GM19438 (cell line): ENCODE results near the gene IL9R.
"Not testable (repeated sequence)": the region's sequence is repeated elsewhere in the genome, so short reads cannot be mapped to it uniquely, and the experiment has no call there.

ENCODE experiments used
- ATAC-seq: cut with Tn5 transposase; IDR thresholded peaks from one replicate; pipeline ENCODE4 v1.9.1; 2021; ENCODE audit warnings: low read depth; ENCODE audit not compliant: unreplicated experiment

The IL9R gene

GRCh38 chrX:155997436-155997835 lies at the start of gene IL9R:
TSS of gene IL9R (plus strand) at chrX:155997696. CDS start at chrX:155997760, 64 bp downstream.
- no peak for ATAC-seq

DNA sequence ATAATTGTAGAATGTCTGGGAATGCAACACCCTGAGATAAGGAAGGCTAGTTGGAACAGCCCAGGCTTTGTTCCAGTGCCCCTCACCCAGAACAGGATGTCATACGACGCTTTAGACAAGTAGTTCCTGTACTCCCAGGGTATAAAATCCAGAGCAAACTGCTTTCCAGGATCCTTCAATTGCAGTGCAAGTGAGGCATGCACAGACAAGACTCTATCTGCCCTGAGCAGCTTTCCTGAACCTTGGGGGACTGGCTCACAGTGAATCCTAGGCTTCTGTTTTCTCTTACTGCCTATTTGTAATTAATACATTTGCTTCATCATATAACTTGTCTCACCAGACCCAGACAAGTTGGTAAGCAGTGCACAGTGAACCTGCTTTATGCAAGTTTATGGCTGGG lies 48.4 kb upstream of the IL9R start:
- ATAC-seq: no peak

DNA sequence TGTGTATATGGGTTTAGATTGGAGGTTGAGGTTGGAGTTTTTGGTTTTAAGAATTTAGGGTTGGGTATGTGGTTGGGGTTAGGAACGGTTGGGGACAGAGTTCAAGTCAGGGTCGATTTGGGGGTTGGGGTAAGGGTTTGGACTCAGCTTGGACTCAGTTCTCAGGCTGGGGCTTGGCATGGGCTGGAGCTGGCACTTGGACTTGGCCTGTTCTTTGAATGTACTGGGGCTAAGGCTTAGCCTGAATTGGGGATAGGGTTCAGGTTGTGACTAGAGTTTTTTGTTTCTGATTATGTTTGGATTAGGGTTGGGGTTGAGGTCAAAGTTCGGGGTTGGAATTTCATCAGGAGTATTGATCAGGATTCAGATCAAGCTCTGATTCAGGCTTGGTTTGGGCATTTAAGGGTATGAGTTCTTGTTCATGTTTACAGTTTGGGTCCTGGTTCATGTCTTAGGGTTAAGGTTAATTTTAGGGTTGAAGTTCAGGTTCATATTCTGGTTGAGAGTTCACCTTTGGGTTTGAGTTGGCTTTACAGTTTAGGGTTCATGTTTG lies 46.2 kb upstream of the IL9R start:
- no peak for ATAC-seq

- ATAC-seq: no peak
These were observed 44.4 kb upstream of the IL9R start for GRCh38 chrX:155953055-155953454.

DNA sequence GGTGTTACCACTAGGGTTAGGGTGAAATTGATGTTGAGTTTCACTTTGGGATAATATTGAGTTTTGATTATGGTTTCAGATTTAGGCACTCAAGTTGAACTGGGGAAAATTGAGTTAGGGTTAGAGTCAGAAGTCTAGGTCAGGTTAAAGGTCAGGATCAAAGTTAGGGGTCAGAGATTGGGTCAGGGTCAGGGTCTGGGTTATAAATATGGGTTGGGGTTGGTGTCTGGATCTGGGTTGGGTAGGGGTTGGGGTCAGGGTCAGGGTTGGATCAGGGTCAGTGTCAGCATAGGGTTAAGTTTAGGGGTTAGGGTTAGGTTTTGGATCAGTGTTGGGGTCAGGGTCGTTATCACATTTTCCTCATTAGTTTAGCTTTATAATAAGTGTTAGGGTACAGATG lies 42.7 kb upstream of the IL9R start:
- ATAC-seq: no peak

DNA sequence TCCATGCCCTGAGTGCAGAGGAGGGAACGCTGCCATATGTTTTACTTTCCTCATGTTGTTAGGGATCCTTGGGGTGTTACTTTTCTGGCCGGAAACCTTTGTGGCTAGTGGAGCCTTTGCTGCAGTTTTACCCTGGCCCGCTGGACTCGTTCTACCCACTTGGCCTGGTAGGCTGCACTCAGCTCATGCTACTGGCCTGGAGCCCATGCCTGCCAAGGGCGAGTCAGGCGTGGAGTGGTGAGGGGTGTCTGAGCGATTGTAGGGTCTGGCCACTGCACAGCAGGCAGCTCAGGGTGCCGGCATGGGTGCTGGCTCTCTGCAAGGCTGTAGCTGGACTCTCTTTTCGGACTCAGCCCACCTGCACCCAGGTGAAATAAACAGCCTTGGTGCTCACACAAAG lies 41.4 kb upstream of the IL9R start:
- no peak for ATAC-seq

DNA sequence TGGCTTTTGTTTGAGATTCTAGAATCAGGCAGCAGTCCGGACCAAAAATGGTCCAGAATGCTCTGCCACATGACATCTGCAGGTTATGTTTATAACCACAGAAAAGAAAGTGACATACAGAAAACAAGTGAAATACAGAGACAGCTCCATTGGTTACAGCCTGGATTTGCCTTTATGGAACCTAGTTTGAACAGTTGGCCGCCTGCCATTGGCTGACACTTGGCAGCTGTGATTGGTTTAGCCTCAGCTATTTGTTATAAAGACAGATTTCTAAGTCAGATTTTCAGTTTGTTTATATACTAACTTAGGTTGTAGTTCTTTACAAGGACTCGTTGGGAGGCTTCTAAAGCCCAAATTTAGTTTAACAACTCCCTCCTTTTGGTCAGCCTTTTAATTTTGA lies 40.8 kb upstream of the IL9R start:
- ATAC-seq: no peak

DNA sequence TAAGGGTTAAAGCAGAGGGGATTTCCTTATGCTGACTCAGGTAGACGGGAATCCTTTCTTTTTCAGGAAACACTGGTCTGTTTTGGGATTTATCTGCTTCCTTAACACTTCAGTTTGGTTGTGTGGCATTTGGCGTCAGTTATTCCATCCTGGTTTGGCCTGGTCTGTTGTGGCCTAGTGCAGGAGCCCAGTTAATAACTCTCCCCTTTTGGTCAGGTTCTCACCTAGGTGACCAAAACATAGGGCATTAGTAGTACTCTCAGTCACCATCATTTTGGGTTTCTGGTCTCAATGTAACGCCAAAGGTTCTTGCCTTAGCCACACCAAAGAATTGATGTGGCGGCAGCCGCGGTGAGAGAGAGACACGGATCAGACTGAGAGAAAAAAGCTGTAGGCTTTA lies 39.7 kb upstream of the IL9R start:
- no peak for ATAC-seq

DNA sequence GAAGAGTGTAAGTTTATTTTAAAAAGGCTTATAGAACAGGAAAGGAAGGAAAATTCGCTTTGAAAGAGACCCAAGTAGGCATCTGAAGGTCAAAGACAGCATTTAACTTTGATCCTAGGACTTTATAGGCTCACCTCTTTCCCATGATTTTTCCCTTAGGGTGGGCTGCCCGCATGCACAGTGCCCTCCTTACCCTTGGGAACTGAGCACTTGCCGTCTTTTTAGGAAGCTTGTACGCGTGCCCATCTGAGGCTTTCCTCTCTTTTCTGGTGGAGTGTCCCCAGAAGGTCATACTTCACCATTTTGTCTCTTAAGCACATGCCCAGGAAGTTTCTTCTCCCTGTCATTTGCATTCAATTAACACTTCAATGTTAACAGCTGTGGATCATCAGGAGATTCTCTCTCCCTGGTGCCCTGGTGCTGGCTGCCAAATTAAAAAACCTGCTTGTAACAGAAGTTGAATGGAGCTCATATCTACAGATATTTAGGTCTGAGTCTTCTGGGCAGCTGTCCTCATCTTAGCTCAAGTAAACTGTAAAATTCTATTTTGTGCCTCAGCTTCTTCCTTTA lies 38.4 kb upstream of the IL9R start:
- ATAC-seq: no peak

- ATAC-seq: no peak
These were observed 34.6 kb upstream of the IL9R start for GRCh38 chrX:155962906-155963305.

DNA sequence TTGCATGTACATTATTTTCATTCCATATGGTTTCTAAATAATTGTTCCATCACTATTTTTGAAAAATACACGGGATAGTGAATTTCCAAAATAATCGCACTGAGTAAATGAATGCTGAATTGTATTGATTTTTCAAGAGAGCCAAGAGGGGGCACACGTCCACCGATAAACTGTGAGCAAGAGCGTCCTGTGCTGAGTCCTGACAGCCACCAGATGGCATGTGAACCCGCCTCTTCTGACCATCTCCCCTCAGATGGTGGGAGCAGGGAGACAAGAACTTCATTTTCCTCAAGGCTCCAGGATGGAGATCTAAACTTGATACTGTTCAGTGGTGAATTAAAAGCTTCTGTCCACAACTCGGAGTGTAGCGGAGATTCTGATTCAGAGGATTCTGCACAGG lies 30.6 kb upstream of the IL9R start:
- no peak for ATAC-seq

GRCh38 chrX:155967653-155968325 lies 29.7 kb upstream of the IL9R start:
- no peak for ATAC-seq

DNA sequence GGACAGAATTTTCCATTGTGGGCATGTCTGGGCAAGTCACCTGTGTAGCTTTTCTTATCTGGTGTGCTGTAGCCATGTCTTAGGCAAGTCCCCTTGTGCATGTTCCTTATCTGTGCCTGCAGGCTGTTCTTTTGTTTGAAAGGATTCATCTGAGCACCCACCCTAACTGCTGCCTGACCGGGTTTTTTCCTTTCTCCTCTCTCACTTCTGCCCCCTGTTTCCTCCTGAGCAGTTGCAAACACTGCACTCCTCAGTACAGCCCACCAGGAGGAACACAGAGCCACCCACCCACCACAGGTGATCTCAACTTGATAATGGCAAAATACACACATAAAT lies 29.2 kb upstream of the IL9R start:
- ATAC-seq: no peak

- no peak for ATAC-seq
These were observed 28.7 kb upstream of the IL9R start for GRCh38 chrX:155968791-155969190.

GRCh38 chrX:155971658-155972057 lies 25.8 kb upstream of the IL9R start:
- ATAC-seq: not testable (repeated sequence)

DNA sequence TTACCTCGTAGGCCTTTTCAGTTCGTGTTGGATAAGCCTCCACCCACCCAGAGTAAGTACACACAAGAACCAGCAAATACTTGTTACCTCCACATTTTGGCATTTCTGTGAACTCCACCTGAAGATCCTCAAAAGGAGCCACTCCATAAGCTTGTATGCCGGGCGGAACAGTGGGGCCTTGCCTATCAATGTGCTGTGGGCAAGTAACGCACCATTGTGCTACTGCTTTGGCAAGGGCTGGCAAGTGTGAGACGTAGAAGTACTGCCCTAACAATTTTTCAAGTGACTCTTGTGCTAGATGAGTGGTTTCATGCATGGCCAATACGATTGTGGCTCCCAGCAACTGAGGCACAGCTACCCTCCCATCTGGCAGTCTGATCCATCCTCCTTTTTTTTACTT lies 25.3 kb upstream of the IL9R start:
- ATAC-seq: not testable (repeated sequence)

DNA sequence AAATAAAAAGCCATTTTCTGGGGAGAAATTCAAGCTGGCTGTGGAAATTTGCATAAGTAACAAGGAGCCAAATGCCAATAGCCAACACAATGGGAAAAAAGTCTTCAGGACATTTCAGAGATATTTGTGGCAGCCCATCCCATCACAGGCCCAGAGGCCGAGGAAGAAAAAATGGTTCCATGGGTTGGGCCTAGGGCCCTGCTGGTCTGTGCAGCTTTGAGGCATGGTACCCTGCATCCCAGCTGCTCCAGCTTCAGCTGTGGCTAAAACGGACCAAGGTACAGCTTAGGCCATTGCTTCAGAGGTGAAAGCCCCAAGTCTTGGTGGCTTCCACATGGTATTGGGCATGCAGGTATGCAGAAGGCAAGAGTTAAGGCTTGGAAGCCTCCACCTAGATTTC lies 14.2 kb upstream of the IL9R start:
- ATAC-seq: no peak

- no peak for ATAC-seq
These were observed 12.3 kb upstream of the IL9R start for GRCh38 chrX:155985208-155985607.

DNA sequence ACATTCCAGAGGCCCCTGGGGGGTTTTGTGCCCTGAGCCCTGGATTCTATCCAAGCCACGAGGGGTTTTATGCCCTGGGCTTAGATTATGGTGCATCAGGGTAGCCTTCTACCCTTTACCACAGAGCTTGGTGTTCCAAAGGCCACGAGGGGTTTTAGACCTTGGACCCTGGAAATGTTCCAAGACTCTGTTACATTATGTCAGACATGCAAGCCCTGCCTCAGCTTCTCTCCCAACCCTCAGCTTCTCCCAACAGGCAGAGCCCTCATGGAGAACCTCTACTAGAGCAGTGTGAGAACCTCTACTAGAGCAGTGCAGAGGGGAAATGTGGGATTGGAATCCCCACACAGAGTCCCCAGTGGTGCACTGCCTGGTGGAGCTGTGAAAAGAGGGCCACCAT lies 10.5 kb upstream of the IL9R start:
- ATAC-seq: not testable (repeated sequence)

DNA sequence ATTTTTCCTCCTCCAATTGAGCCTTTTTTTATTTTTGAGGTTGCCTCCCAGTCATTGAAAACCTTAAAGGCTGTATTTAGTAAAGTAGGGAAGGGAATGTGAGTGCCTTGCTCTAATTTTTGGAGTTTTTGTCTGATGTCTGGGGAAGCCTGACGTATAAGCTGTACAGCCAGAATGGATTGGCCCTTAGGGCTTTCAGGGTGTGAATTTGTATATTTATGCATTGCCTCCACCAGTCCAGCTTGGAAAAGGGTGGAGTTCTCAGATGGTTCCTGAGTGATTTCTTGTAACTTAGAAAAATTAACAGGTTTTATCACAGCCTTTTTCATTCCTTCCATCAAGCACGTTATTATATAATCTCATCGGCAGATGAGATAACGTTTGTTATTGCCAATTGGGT lies 8.6 kb upstream of the IL9R start:
- ATAC-seq: no peak

DNA sequence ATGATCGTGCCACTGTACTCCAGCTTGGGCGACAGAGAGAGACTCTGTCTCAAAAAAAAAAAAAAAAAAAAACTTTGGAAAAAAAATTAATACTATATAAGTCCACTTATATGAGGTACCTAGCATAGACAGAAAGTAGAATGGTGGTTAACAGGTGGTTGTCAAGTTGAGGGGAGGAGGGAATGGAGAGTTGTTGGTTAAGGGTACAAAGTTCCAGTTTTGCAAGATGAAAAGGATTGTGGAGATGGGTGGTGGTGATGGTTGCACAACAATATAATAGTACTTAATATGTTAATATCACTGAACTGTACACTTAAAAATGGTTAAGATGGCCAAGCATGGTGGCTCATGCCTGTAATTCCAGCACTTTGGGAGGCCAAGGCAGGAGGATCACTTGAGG lies 4.1 kb upstream of the IL9R start:
- ATAC-seq: no peak

DNA sequence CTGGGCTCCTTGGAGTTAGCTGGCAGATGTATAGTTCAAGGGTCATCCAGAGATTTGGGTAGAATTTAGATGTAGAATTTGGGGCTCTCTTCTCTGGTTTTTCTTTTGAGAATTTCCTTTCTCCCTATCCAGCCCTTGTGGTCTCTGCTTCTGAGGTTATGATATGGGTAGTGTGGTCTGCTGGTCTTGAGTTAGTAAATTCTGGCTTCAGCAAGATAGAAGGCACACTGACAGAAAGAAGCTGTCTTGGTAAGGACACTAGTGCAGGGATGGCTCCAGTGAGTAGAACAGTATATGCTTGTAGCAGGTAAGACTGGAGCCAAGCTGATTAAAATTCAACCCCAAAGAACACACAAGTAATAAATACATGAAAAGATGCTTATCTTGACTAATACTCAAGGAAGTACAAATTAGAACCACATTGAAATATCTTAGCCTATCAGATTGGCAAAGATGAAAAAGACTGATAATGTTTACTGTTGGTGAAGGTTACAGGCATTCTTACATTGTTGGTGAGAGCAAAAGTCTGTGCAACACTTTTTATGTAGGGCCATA lies 2.1 kb upstream of the IL9R start:
- no peak for ATAC-seq
